SK-N-MC (cell line): ENCODE data around the gene PLEKHA6.

Experiments
- EZH2 ChIP-seq: fragments of 200-600 bp; sonication (generic); IDR thresholded peaks from one replicate; pipeline ENCODE4 v1.6.1; 2017; ENCODE audit warnings: antibody characterized with exemption
- FOXP2 ChIP-seq: optimal IDR thresholded peaks from 2 replicates; pipeline ENCODE3; 2011; ENCODE audit warnings: mild to moderate bottlenecking, moderate library complexity; ENCODE audit not compliant: insufficient read depth; ENCODE audit errors: extremely low read length, control extremely low read depth

DNA sequence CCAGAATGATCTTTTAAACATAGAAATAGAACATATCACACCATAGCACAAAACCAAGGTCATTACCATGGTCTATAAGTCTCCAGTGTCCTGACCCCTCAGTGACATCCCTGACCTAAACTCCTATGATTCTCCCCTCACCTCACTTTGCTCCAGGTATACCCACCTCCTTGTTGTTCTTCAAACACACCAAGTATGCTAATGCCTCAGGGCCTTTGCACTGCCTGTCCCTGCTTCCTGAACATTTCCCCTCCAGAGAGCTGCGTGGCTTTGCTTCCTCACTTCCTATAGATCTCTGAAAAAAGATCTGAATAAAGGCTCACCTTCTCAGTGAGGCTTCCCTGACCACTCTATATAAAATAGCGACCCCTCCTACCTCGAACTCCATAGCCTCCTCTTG is 147.0 kb downstream of the PLEKHA6 start:
- TF ChIP-seq EZH2 (no peak), FOXP2 (no peak)
